Erythroblast (primary cell): ENCODE data around the gene USP53.
"Not testable (repeated sequence)": the region's sequence is repeated elsewhere in the genome, so short reads cannot be mapped to it uniquely, and the experiment has no call there.

Experiments
- DNase-seq, 2 experiments: peaks; one replicate each; lab custom pipeline; 2025; lab: John Stamatoyannopoulos, UW
- GATA1 ChIP-seq: IDR thresholded peaks from 2 replicates; pipeline ENCODE4 v1.6.1; 2011; ENCODE audit warnings: low read depth, mild to moderate bottlenecking, control low read depth, low read length, moderate library complexity
- POLR2A ChIP-seq: IDR thresholded peaks from 2 replicates; pipeline ENCODE4 v1.6.1; 2011; ENCODE audit warnings: mild to moderate bottlenecking, low read length

Gene USP53

DNA sequence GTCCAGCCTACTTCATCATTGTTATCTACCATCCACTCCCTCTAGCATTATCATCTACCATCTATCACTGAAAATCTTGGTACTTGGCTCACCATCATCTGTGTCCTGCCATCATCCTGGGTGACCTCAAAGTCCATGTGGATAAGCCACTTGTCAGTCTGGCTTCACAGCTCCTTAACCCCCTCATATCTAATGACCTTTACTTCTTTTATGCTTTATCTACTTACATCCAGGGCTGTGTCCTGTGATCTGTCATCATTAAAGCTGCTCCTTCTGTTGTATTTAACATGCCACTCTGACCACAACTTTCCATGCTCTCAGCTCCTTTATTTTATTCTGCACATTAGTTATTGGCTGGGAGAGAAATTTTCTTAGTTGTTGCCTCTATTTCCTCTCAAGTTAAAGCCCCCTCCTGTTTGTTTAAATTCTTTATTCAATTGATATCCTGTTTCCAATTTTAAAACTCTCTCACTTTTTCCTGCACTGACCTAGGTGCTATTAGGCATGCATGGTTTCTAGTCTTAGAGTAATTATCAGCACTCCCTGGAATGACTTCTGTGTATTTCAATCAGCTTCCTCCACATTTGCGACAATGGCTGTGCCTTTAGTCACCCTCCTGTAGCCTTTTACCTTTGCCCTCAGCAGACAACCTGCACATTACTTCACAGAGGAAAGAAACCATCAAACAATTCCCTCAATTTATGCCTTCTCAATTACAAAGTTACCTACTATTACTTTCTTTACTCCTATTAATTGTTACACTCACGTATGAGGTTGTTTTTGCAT lies 117.5 kb downstream of the USP53 start:
- TF ChIP-seq POLR2A, result no peak
- TF ChIP-seq GATA1, result no peak

DNA sequence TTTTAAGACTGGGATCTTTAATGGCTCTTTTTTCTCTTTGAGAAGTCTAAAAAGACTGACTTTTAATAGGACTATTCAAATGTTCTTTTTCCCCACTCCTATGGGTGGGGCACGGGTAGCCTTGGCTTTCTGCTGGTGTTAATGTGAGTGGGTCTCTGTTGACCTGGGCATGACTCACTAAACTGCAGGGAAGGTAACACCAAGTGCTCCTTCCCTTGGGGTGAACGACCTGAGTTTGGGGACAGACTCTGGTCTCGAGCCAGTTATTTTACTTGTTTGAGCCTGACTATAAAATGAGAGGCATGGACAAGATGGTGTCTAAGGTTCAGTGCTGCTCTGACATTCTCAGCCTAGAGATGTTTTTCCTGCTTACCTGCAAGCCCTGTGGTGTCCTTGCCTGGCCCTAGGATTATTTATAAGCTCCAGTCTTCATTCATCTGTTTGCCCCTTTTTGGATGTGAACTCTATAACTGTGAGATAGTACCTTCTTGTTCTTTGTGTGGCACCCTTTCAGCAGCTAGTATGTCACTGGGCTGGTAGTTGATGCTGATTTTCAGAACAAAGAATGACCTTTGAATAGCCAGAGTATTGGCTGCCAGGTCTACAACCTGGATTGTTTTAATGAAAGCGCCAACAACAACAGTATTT lies 123.9 kb downstream of the USP53 start:
- DNase-seq, result not testable (repeated sequence)

More for the DNA sequence above, 117.5 kb downstream of the USP53 start:
- DNase-seq, result no peak

DNA sequence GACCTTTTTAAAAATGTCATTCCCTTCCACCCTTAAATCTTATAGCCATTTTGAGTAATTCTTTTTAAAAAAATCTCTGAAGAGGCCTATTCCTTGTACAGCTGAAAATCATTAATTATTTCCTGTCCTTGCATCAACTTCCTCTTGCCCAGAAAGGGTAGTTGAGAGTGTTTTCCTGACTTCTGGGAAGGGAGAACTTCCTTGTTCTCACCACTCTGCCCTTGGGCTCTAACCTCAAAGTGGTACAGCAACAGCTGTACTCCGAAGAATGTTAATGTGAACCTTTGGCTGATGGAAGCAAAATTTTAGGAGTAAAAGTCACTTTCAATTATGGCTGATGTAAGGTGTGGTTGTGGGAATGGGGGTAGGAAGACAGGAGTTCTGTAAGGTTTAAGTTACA lies 124.5 kb downstream of the USP53 start:
- DNase-seq, result no peak
- no peak for TF ChIP-seq GATA1
- no peak for TF ChIP-seq POLR2A

GRCh38 chr4:119339895-119340294 lies 127.4 kb downstream of the USP53 start:
- DNase-seq, result not testable (repeated sequence)

- DNase-seq, result not testable (repeated sequence)
Observed at GRCh38 chr4:119343293-119343692, 130.8 kb downstream of the USP53 start.
